Epithelial cell of esophagus (primary cell): ENCODE results near the gene LRRC4C.

Source experiments
- DNase-seq: peaks from one replicate; pipeline ENCODE4 v3.0.0; 2010; ENCODE audit warnings: low read depth
- H3K4me3 ChIP-seq: 2 replicates; pipeline ENCODE4 v1.5.1; 2011; ENCODE audit warnings: mild to moderate bottlenecking, low read length, control low read depth
- TF ChIP-seq, protein P1 (sequence below): IDR thresholded peaks from 2 replicates; pipeline ENCODE4 v1.5.1; 2011; ENCODE audit warnings: low read depth, mild to moderate bottlenecking, low read length, control low read depth, inconsistent platforms; ENCODE audit not compliant: insufficient read depth; ENCODE audit errors: missing control alignments

Gene LRRC4C

GRCh38 chr11:40816976-40817375 is 642.5 kb downstream of the LRRC4C start:
- no peak for DNase-seq
- TF ChIP-seq, protein P1, sequence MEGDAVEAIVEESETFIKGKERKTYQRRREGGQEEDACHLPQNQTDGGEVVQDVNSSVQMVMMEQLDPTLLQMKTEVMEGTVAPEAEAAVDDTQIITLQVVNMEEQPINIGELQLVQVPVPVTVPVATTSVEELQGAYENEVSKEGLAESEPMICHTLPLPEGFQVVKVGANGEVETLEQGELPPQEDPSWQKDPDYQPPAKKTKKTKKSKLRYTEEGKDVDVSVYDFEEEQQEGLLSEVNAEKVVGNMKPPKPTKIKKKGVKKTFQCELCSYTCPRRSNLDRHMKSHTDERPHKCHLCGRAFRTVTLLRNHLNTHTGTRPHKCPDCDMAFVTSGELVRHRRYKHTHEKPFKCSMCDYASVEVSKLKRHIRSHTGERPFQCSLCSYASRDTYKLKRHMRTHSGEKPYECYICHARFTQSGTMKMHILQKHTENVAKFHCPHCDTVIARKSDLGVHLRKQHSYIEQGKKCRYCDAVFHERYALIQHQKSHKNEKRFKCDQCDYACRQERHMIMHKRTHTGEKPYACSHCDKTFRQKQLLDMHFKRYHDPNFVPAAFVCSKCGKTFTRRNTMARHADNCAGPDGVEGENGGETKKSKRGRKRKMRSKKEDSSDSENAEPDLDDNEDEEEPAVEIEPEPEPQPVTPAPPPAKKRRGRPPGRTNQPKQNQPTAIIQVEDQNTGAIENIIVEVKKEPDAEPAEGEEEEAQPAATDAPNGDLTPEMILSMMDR = no peak
- H3K4me3 ChIP-seq = no peak overlapping the region

DNA sequence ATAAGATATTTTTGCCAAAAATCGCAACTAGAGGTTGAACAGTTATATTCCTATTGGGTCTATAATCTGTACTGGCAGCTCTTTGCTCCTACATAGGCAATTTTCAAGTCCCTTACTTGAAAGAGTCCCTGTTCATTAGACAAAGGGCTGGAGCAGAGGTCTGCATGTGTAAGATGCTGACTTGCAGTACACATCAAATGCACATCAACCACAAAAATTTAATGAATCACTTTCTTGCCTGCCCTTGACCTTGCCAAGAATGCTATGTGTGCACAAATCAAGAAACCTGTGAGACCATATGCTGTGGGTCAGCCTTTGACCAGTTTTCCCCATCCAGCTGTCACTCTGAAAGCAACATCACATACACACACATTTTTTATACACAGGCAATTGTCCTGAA is 661.5 kb downstream of the LRRC4C start:
- peak; percentile 1 for DNase-seq
- H3K4me3 ChIP-seq = no peak overlapping the region
- TF ChIP-seq, protein P1 = no peak

GRCh38 chr11:40787224-40787623 is 672.2 kb downstream of the LRRC4C start:
- TF ChIP-seq, protein P1 = no peak
- DNase-seq = no peak
- H3K4me3 ChIP-seq = no peak overlapping the region

- no peak for DNase-seq
- TF ChIP-seq, protein P1 = no peak
- H3K4me3 ChIP-seq = no peak overlapping the region
These were observed 696.4 kb downstream of the LRRC4C start for GRCh38 chr11:40763046-40763445.

- no peak overlapping the region for H3K4me3 ChIP-seq
- TF ChIP-seq, protein P1 = no peak
- DNase-seq = no peak
These were observed 700.1 kb downstream of the LRRC4C start for GRCh38 chr11:40759341-40759740.

GRCh38 chr11:40754297-40754696 is 705.2 kb downstream of the LRRC4C start:
- no peak overlapping the region for H3K4me3 ChIP-seq
- no peak for DNase-seq
- TF ChIP-seq, protein P1 = no peak

GRCh38 chr11:40746282-40746681 is 713.2 kb downstream of the LRRC4C start:
- no peak for DNase-seq
- no peak overlapping the region for H3K4me3 ChIP-seq
- TF ChIP-seq, protein P1 = no peak
